Panc1 (cell line): ENCODE data around the gene MED12L.

Source experiments
- SIN3A ChIP-seq: IDR thresholded peaks from 2 replicates; pipeline ENCODE4 v1.6.1; 2012; ENCODE audit warnings: low read depth, mild to moderate bottlenecking, low read length, moderate library complexity, borderline replicate concordance; ENCODE audit not compliant: insufficient read depth
- TF ChIP-seq, protein P1 (sequence below): fragments of 450-650 bp; IDR thresholded peaks from 2 replicates; pipeline ENCODE4 v1.5.1; 2017; ENCODE audit warnings: mild to moderate bottlenecking

DNA sequence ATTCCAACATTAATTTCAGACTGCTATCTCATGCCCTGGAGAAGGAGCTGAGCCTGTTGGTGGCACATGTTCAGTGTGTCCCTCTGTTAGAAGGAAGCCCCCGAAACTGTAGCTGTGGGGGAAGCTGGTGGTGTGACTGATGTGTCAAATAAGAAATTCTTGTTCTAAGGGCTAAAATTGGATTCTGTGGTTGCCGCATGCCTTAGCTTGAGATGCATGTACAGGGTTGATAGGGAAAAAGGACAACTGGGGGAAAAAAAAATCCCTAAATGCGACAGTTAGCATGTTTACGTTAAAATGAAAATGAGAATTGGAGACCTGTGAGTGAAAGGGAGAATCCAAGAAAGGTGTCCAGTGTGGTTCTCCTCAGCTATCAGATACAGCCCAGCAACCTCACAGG, 58.6 kb downstream of the MED12L start:
- TF ChIP-seq, protein P1, sequence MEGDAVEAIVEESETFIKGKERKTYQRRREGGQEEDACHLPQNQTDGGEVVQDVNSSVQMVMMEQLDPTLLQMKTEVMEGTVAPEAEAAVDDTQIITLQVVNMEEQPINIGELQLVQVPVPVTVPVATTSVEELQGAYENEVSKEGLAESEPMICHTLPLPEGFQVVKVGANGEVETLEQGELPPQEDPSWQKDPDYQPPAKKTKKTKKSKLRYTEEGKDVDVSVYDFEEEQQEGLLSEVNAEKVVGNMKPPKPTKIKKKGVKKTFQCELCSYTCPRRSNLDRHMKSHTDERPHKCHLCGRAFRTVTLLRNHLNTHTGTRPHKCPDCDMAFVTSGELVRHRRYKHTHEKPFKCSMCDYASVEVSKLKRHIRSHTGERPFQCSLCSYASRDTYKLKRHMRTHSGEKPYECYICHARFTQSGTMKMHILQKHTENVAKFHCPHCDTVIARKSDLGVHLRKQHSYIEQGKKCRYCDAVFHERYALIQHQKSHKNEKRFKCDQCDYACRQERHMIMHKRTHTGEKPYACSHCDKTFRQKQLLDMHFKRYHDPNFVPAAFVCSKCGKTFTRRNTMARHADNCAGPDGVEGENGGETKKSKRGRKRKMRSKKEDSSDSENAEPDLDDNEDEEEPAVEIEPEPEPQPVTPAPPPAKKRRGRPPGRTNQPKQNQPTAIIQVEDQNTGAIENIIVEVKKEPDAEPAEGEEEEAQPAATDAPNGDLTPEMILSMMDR, result no peak
- TF ChIP-seq SIN3A, result no peak
